ENCODE data around the gene RTN4RL2. TPM values are rescaled to one million over a fixed set of nuclear protein-coding genes. Genes with fewer than 3 reads are reported as not detected.
A peak's percentile ranks its signal among the peaks of the same experiment; 100 is the strongest.

The RTN4RL2 gene
- total RNA-seq, 1 experiment from 2014 or later: 5.5 TPM

GRCh38 chr11:57513452-57513795 lies 53.1 kb downstream of the RTN4RL2 start:
- Mint-ChIP-seq H3K4me3 (ENCODE audit: unreplicated experiment) (peak overlapping the region; percentile 91), H3K27ac (ENCODE audit: unreplicated experiment) (no peak overlapping the region), H3K27me3 (ENCODE audit: insufficient read depth, unreplicated experiment) (no peaks in the 10 kb centered on the region), H3K36me3 (ENCODE audit: insufficient read depth, unreplicated experiment) (peaks cover 7% of the 10 kb centered on the region), H3K9me3 (ENCODE audit: unreplicated experiment) (no peaks in the 10 kb centered on the region), H3K4me1 (ENCODE audit: low read depth, unreplicated experiment) (no peaks in the 10 kb centered on the region)
- TF ChIP-seq CTCF (IDR thresholded peaks at IDR 0.05; ENCODE audit: insufficient read depth in 1 of 2, low read depth in 1 of 2, low read length in 1 of 2, severe bottlenecking in 1 of 2, unreplicated experiment in 1 of 2): no peak
- ChIA-PET POLR2A (interaction anchor here (1.0 kb wide), 1 partner anchor 20 kb away, joined by 3 read pairs; no protein-coding TSS in a partner anchor), CTCF (interaction anchor here (0.8 to 1.3 kb wide), 2 partner anchors 13 to 20 kb away, joined by 3 to 13 read pairs; no protein-coding TSS in a partner anchor)
- peaks cover 8% of the 10 kb centered on the region for H3K4me1 ChIP-seq
- no peaks in the 10 kb centered on the region for H3K9me3 ChIP-seq
- DNase-seq: no peak
- H3K27me3 ChIP-seq (replicated peaks; ENCODE audit: control insufficient read depth, insufficient read depth, low read length): no peaks in the 10 kb centered on the region
- H3K4me3 ChIP-seq (ENCODE audit: low read depth, low read length): no peak overlapping the region; the same call in 1 of the 2 replicates
- H3K36me3 ChIP-seq (ENCODE audit: control insufficient read depth, insufficient read depth, low read length): no peaks in the 10 kb centered on the region
- BruUV-seq (replicated peaks): TSS peak; percentile 49
- intact Hi-C loops (cut with micrococcal nuclease; ENCODE audit: unreplicated experiment): no loop called here

- no peaks in the 10 kb centered on the region for H3K9me3 ChIP-seq
- peak overlapping the region; percentile 25 for H3K27ac Mint-ChIP-seq (ENCODE audit: unreplicated experiment)
- peaks cover 5% of the 10 kb centered on the region for H3K36me3 Mint-ChIP-seq (ENCODE audit: insufficient read depth, unreplicated experiment)
- DNase-seq: peak in 1 of 2 experiments; percentile 37
- TF ChIP-seq CTCF (IDR thresholded peaks at IDR 0.05; ENCODE audit: insufficient read depth in 1 of 2, low read depth in 1 of 2, low read length in 1 of 2, severe bottlenecking in 1 of 2, unreplicated experiment in 1 of 2): no peak
- H3K27me3 Mint-ChIP-seq (ENCODE audit: insufficient read depth, unreplicated experiment): no peaks in the 10 kb centered on the region
- peaks cover 8% of the 10 kb centered on the region for H3K4me1 ChIP-seq
- H3K36me3 ChIP-seq (ENCODE audit: control insufficient read depth, insufficient read depth, low read length): no peaks in the 10 kb centered on the region
- H3K4me3 ChIP-seq (ENCODE audit: low read depth, low read length): peak overlapping the region; percentile 79
- no peaks in the 10 kb centered on the region for H3K27me3 ChIP-seq (replicated peaks; ENCODE audit: control insufficient read depth, insufficient read depth, low read length)
- no peaks in the 10 kb centered on the region for H3K4me1 Mint-ChIP-seq (ENCODE audit: low read depth, unreplicated experiment)
- intact Hi-C loops (cut with micrococcal nuclease; ENCODE audit: unreplicated experiment): no loop called here
- peak overlapping the region; percentile 91 for H3K4me3 Mint-ChIP-seq (ENCODE audit: unreplicated experiment)
- POLR2A ChIA-PET: interaction anchor here (0.8 to 1.6 kb wide), 2 partner anchors 11 to 16 kb away, joined by 3 to 5 read pairs; no protein-coding TSS in a partner anchor
- CTCF ChIA-PET: interaction anchor here (0.8 to 4.7 kb wide), 4 partner anchors 12 to 37 kb away, joined by 3 to 34 read pairs (median 10); no protein-coding TSS in a partner anchor
- BruUV-seq (replicated peaks): no TSS peak
- H3K9me3 Mint-ChIP-seq (ENCODE audit: unreplicated experiment): no peaks in the 10 kb centered on the region
Measured at GRCh38 chr11:57513911-57514537, 53.7 kb downstream of the RTN4RL2 start.

GRCh38 chr11:57514538-57515331 lies 54.4 kb downstream of the RTN4RL2 start:
- Histone ChIP-seq H3K9me3 (no peaks in the 10 kb centered on the region), H3K27me3 (replicated peaks; ENCODE audit: control insufficient read depth, insufficient read depth, low read length) (no peaks in the 10 kb centered on the region), H3K4me3 (ENCODE audit: low read depth, low read length) (peak overlapping the region; percentile 79), H3K36me3 (ENCODE audit: control insufficient read depth, insufficient read depth, low read length) (no peaks in the 10 kb centered on the region), H3K4me1 (peaks cover 8% of the 10 kb centered on the region)
- intact Hi-C loops (cut with micrococcal nuclease; ENCODE audit: unreplicated experiment): loop anchor here (1.0 kb wide), 3 partner anchors 11 to 21 kb away; no protein-coding TSS in a partner anchor
- H3K4me3 Mint-ChIP-seq (ENCODE audit: unreplicated experiment): peak overlapping the region; percentile 91
- H3K4me1 Mint-ChIP-seq (ENCODE audit: low read depth, unreplicated experiment): no peaks in the 10 kb centered on the region
- BruUV-seq (replicated peaks): no TSS peak
- H3K27ac Mint-ChIP-seq (ENCODE audit: unreplicated experiment): peak overlapping the region; percentile 25
- peak; percentile 54 to 60 for DNase-seq
- ChIA-PET POLR2A (interaction anchor here (0.8 to 1.6 kb wide), 3 partner anchors 12 to 21 kb away, joined by 3 to 7 read pairs (median 5); no protein-coding TSS in a partner anchor), CTCF (interaction anchor here (0.6 to 4.7 kb wide), 6 partner anchors 12 to 324 kb away, joined by 3 to 34 read pairs (median 8); no protein-coding TSS in a partner anchor)
- H3K27me3 Mint-ChIP-seq (ENCODE audit: insufficient read depth, unreplicated experiment): no peaks in the 10 kb centered on the region
- TF ChIP-seq CTCF (IDR thresholded peaks at IDR 0.05; ENCODE audit: insufficient read depth in 1 of 2, low read depth in 1 of 2, low read length in 1 of 2, severe bottlenecking in 1 of 2, unreplicated experiment in 1 of 2): no peak
- peaks cover 5% of the 10 kb centered on the region for H3K36me3 Mint-ChIP-seq (ENCODE audit: insufficient read depth, unreplicated experiment)
- H3K9me3 Mint-ChIP-seq (ENCODE audit: unreplicated experiment): no peaks in the 10 kb centered on the region
